Measurements from ENCODE around the gene TVP23A.

The TVP23A gene

GRCh38 chr16:10817963-10818941 lies at the start of gene TVP23A:
Gene TVP23A, minus strand, starts transcription at chr16:10818794. Its CDS starts 301 bp downstream, at chr16:10818493.
- DNase-seq = no peak

GRCh38 chr16:10868104-10868595 lies 49.6 kb upstream of the TVP23A start:
- no peak for DNase-seq

GRCh38 chr16:10867199-10867598 lies 48.6 kb upstream of the TVP23A start:
- no peak for DNase-seq

GRCh38 chr16:10865991-10866966 lies 47.7 kb upstream of the TVP23A start:
- no peak for DNase-seq

- DNase-seq = peak; percentile 66
These were observed 43.8 kb upstream of the TVP23A start for GRCh38 chr16:10862438-10862837.

- no peak for DNase-seq
These were observed 41.1 kb upstream of the TVP23A start for GRCh38 chr16:10859658-10860057.

- no peak for DNase-seq
These were observed 40.4 kb upstream of the TVP23A start for GRCh38 chr16:10859020-10859419.

GRCh38 chr16:10858203-10858602 lies 39.6 kb upstream of the TVP23A start:
- DNase-seq = no peak

- DNase-seq = no peak
These were observed 37.4 kb upstream of the TVP23A start for GRCh38 chr16:10856042-10856441.

GRCh38 chr16:10852948-10853347 lies 34.4 kb upstream of the TVP23A start:
- DNase-seq = no peak

GRCh38 chr16:10852286-10852685 lies 33.7 kb upstream of the TVP23A start:
- DNase-seq = no peak

- no peak for DNase-seq
These were observed 32.9 kb upstream of the TVP23A start for GRCh38 chr16:10851512-10851911.

GRCh38 chr16:10850478-10850850 lies 31.9 kb upstream of the TVP23A start:
- no peak for DNase-seq

GRCh38 chr16:10849736-10850477 lies 31.3 kb upstream of the TVP23A start:
- no peak for DNase-seq

GRCh38 chr16:10847176-10847575 lies 28.6 kb upstream of the TVP23A start:
- DNase-seq = no peak

GRCh38 chr16:10846213-10846998 lies 27.8 kb upstream of the TVP23A start:
- no peak for DNase-seq

GRCh38 chr16:10840703-10841102 lies 22.1 kb upstream of the TVP23A start:
- DNase-seq = no peak

GRCh38 chr16:10839279-10839666 lies 20.7 kb upstream of the TVP23A start:
- DNase-seq = no peak

- no peak for DNase-seq
These were observed 20.2 kb upstream of the TVP23A start for GRCh38 chr16:10838621-10839278.

GRCh38 chr16:10836174-10836853 lies 17.7 kb upstream of the TVP23A start:
- DNase-seq = no peak

Data from T1000 (cell line).